Activated T-cell treated with anti-CD3 and anti-CD28 coated beads for 48 hours (primary cell): ENCODE results near the gene GLT8D1.
"Not testable (repeated sequence)": the region's sequence is repeated elsewhere in the genome, so short reads cannot be mapped to it uniquely, and the experiment has no call there.

Experiments
- DNase-seq: peaks from one replicate; pipeline ENCODE4 v3.0.0-alpha.2; 2020; ENCODE audit warnings: low read depth

GLT8D1 gene

GRCh38 chr3:52705688-52706686 lies at the start of gene GLT8D1, which contains the start of gene SPCS1:
Gene GLT8D1 (minus strand): TSS chr3:52705791. CDS start chr3:52700460, 5,331 bp downstream.
Gene SPCS1 (plus strand): TSS chr3:52706106. CDS start chr3:52706247, 141 bp downstream.
- peak; percentile 84 for DNase-seq

GRCh38 chr3:52754373-52754772 lies 48.8 kb upstream of the GLT8D1 start:
- no peak for DNase-seq

GRCh38 chr3:52752045-52752660 lies 46.6 kb upstream of the GLT8D1 start:
- DNase-seq, result no peak

- no peak for DNase-seq
These were observed 38.1 kb upstream of the GLT8D1 start for GRCh38 chr3:52743721-52744120.

GRCh38 chr3:52743152-52743551 lies 37.6 kb upstream of the GLT8D1 start:
- no peak for DNase-seq

- no peak for DNase-seq
These were observed 36.9 kb upstream of the GLT8D1 start for GRCh38 chr3:52742418-52743041.

- DNase-seq, result no peak
These were observed 34.1 kb upstream of the GLT8D1 start for GRCh38 chr3:52739730-52740129.

- no peak for DNase-seq
These were observed 27.8 kb upstream of the GLT8D1 start for GRCh38 chr3:52733256-52733891.

GRCh38 chr3:52731590-52731989 lies 26.0 kb upstream of the GLT8D1 start:
- DNase-seq, result no peak

GRCh38 chr3:52730681-52731080 lies 25.1 kb upstream of the GLT8D1 start:
- no peak for DNase-seq

- DNase-seq, result not testable (repeated sequence)
These were observed 23.2 kb upstream of the GLT8D1 start for GRCh38 chr3:52728753-52729152.

GRCh38 chr3:52724511-52724910 lies 18.9 kb upstream of the GLT8D1 start:
- no peak for DNase-seq

- no peak for DNase-seq
These were observed 18.3 kb upstream of the GLT8D1 start for GRCh38 chr3:52723935-52724334.

- DNase-seq, result no peak
These were observed 16.9 kb upstream of the GLT8D1 start for GRCh38 chr3:52722491-52722890.

- no peak for DNase-seq
These were observed 16.1 kb upstream of the GLT8D1 start for GRCh38 chr3:52721730-52722008.

- no peak for DNase-seq
These were observed 15.6 kb upstream of the GLT8D1 start for GRCh38 chr3:52721002-52721729.

- DNase-seq, result no peak
These were observed 14.0 kb upstream of the GLT8D1 start for GRCh38 chr3:52719618-52720017.

GRCh38 chr3:52715714-52716305 lies 10.2 kb upstream of the GLT8D1 start:
- DNase-seq, result no peak

- DNase-seq, result no peak
These were observed 9.0 kb upstream of the GLT8D1 start for GRCh38 chr3:52714335-52715302.
